HG02870 (cell line): ENCODE measurements around the gene COBL.

Experiments used
- ATAC-seq: cut with Tn5 transposase; IDR thresholded peaks from one replicate; pipeline ENCODE4 v1.9.1; 2021; ENCODE audit warnings: mild to moderate bottlenecking, moderate library complexity; ENCODE audit not compliant: unreplicated experiment

The COBL gene

GRCh38 chr7:51151455-51151854 is 165.2 kb downstream of the COBL start:
- ATAC-seq: no peak

- no peak for ATAC-seq
Observed at GRCh38 chr7:51150193-51150592, 166.4 kb downstream of the COBL start.

GRCh38 chr7:51148216-51148615 is 168.4 kb downstream of the COBL start:
- no peak for ATAC-seq

- ATAC-seq: no peak
Observed at GRCh38 chr7:51146816-51147586, 169.6 kb downstream of the COBL start.

- ATAC-seq: no peak
Observed at GRCh38 chr7:51144178-51144577, 172.4 kb downstream of the COBL start.

- ATAC-seq: no peak
Observed at GRCh38 chr7:51142741-51143385, 173.7 kb downstream of the COBL start.

- ATAC-seq: no peak
Observed at GRCh38 chr7:51141451-51142003, 175.1 kb downstream of the COBL start.

- ATAC-seq: no peak
Observed at GRCh38 chr7:51140199-51141164, 176.1 kb downstream of the COBL start.

GRCh38 chr7:51139796-51140195 is 176.8 kb downstream of the COBL start:
- no peak for ATAC-seq

- ATAC-seq: no peak
Observed at GRCh38 chr7:51138123-51139085, 178.2 kb downstream of the COBL start.

GRCh38 chr7:51135576-51135975 is 181.0 kb downstream of the COBL start:
- ATAC-seq: no peak

GRCh38 chr7:51134013-51134441 is 182.6 kb downstream of the COBL start:
- no peak for ATAC-seq

GRCh38 chr7:51132661-51133060 is 183.9 kb downstream of the COBL start:
- no peak for ATAC-seq

- no peak for ATAC-seq
Observed at GRCh38 chr7:51129527-51130472, 186.8 kb downstream of the COBL start.

GRCh38 chr7:51128545-51129435 is 187.8 kb downstream of the COBL start:
- no peak for ATAC-seq

- no peak for ATAC-seq
Observed at GRCh38 chr7:51127618-51127904, 189.0 kb downstream of the COBL start.

- no peak for ATAC-seq
Observed at GRCh38 chr7:51126813-51127617, 189.6 kb downstream of the COBL start.
